Fibroblast of lung (primary cell): ENCODE data around the gene XYLT1. TPM values are rescaled to one million over a fixed set of nuclear protein-coding genes. Genes with fewer than 3 reads are reported as not detected.

ENCODE experiments used
- DNase-seq, 2 donors: peaks; one replicate each; pipeline versions ENCODE4 v3.0.0 to v3.0.0-alpha.2; 2010; ENCODE audit warnings: low read depth in 2 of 2
- H2AFZ ChIP-seq: 2 replicates; pipeline ENCODE4 v1.5.1; 2012; ENCODE audit warnings: low read length, control low read depth, inconsistent platforms
- H3K27ac ChIP-seq: 2 replicates; pipeline ENCODE4 v1.5.1; 2011; ENCODE audit warnings: low read length, control low read depth; ENCODE audit not compliant: insufficient read depth
- H3K27me3 ChIP-seq: 2 replicates; pipeline ENCODE4 v1.5.1; 2011; ENCODE audit warnings: mild to moderate bottlenecking, low read length; ENCODE audit not compliant: control insufficient read depth, insufficient read depth
- H3K36me3 ChIP-seq: 2 replicates; pipeline ENCODE4 v1.5.1; 2011; ENCODE audit warnings: low read length; ENCODE audit not compliant: control insufficient read depth, insufficient read depth
- H3K4me1 ChIP-seq: 2 replicates; pipeline ENCODE4 v1.5.1; 2011; ENCODE audit warnings: low read length; ENCODE audit not compliant: control insufficient read depth, insufficient read depth; ENCODE audit errors: extremely low read depth
- H3K4me2 ChIP-seq: 2 replicates; pipeline ENCODE4 v1.5.1; 2011; ENCODE audit warnings: low read length, control low read depth; ENCODE audit not compliant: insufficient read depth; ENCODE audit errors: extremely low read depth
- H3K4me3 ChIP-seq, 4 experiments: fragments of 200-600 bp in 1 of 4; sonication (generic) in 1 of 4; replicated peaks in 1 of 4; 2 replicates each; pipeline ENCODE4 v1.5.1; 2011 to 2016; ENCODE audit warnings: low read length in 4 of 4, low read depth in 3 of 4, mild to moderate bottlenecking in 3 of 4, control low read depth in 2 of 4, inconsistent platforms in 1 of 4, mixed read lengths in 1 of 4; ENCODE audit not compliant: insufficient read depth in 1 of 4; ENCODE audit errors: control extremely low read depth in 1 of 4
- H3K79me2 ChIP-seq: 2 replicates; pipeline ENCODE4 v1.5.1; 2012; ENCODE audit warnings: mild to moderate bottlenecking, low read length, inconsistent platforms; ENCODE audit not compliant: control insufficient read depth, insufficient read depth
- H3K9ac ChIP-seq: 2 replicates; pipeline ENCODE4 v1.5.1; 2011; ENCODE audit warnings: mild to moderate bottlenecking, low read length, control low read depth; ENCODE audit not compliant: insufficient read depth
- H3K9me3 ChIP-seq: 2 replicates; pipeline ENCODE4 v1.5.1; 2012; ENCODE audit warnings: low read depth, low read length; ENCODE audit not compliant: control insufficient read depth, insufficient read depth
- H4K20me1 ChIP-seq: 2 replicates; pipeline ENCODE4 v1.5.1; 2011; ENCODE audit warnings: low read length; ENCODE audit not compliant: control insufficient read depth, insufficient read depth; ENCODE audit errors: extremely low read depth
- CTCF ChIP-seq, 2 donors: IDR thresholded peaks in 1 of 2; conservative IDR thresholded peaks in 1 of 2; 1 replicate in 1 of 2; 2 replicates in 1 of 2; pipeline ENCODE4 v1.5.1; 2011 to 2012; ENCODE audit warnings: low read length in 2 of 2, control low read depth in 1 of 2, inconsistent platforms in 1 of 2, low read depth in 1 of 2, mild to moderate bottlenecking in 1 of 2
- EZH2 ChIP-seq: IDR thresholded peaks from 2 replicates; pipeline ENCODE4 v1.5.1; 2012; ENCODE audit warnings: low read length, control low read depth, mild to moderate bottlenecking; ENCODE audit errors: missing control alignments
- polyA plus RNA-seq, 2 donors: library from polyadenylated mRNA; depleted of rRNA in 1 of 2; stranded (reverse) in 1 of 2; unstranded in 1 of 2; fragments of >200 nt; gene quantifications; 2 replicates each; pipeline ENCODE4 v1.2.1, GENCODE V29; 2011 to 2012; ENCODE audit warnings: missing spikeins in 1 of 2
- total RNA-seq: library from RNA; depleted of rRNA; stranded (reverse); fragments of >200 nt; gene quantifications from 2 replicates; pipeline ENCODE4 v1.2.1, GENCODE V29; 2014

XYLT1 gene
- total and polyA plus RNA-seq, 2 donors (not counting 1 experiment from before 2014, with no cell fraction given) = 9.3 to 21.8 TPM

DNA sequence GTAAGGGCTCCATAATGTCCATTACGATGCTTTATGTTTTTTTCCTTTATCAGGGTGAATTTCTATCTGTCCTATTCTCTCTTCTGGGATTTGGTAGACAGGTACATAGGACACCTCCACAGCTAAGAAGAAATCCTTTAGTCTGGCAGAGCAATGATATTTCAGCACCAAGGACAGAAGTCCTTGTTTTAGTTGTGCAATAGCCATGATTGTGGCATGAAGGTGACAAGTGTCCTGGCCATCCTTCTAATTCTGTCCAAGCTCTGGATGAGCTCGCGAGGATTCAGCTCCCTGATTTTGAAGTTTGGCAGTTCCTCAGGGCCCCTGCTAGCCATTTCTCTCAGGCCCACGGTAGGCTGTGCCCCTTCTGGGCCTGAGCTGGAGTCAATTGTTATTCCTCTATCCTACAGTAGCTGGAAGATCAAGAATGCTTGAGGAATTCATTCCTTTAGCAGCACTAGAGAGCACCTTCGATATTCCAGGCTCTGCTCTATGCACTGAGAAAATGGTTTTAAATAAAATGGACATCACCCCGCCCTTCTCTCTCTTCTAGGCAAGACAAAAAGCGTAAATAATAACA is 320.8 kb downstream of the XYLT1 start:
- Histone ChIP-seq H4K20me1 (no peaks in the 10 kb centered on the region), H3K36me3 (no peaks in the 10 kb centered on the region), H3K4me3 (no peak overlapping the region), H3K9me3 (no peaks in the 10 kb centered on the region), H3K4me1 (no peaks in the 10 kb centered on the region), H3K27me3 (no peaks in the 10 kb centered on the region), H3K9ac (no peak overlapping the region), H3K79me2 (no peaks in the 10 kb centered on the region), H2AFZ (no peak overlapping the region), H3K4me2 (no peak overlapping the region), H3K27ac (no peak overlapping the region)
- DNase-seq = no peak
- TF ChIP-seq EZH2 (no peak), CTCF (conservative IDR thresholded peaks at IDR 0.05 in 1 of 2, IDR thresholded peaks at IDR 0.05 in 1 of 2; ENCODE audit: low read depth in 1 of 2, low read length in 2 of 2) (no peak)

DNA sequence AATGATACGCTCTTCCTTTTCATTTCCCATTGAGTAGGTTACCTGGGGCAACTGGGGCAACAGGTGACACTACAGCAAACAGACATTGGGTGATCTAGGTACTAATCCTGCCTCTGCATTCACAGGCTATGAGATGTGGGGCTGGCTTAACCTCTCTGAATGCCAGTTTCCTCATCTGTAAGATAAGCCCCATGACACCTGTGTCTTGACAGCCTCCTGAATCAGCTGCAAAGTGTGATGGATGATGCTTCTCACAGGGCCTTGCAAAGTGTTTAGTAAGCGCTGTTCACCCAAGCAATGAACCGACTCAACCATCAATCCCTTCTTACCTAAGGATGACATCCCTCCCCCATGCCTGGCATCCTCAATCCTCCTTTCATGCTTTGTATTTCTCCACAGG is 322.8 kb downstream of the XYLT1 start:
- Histone ChIP-seq H2AFZ (no peak overlapping the region), H4K20me1 (no peaks in the 10 kb centered on the region)
- DNase-seq = no peak

DNA sequence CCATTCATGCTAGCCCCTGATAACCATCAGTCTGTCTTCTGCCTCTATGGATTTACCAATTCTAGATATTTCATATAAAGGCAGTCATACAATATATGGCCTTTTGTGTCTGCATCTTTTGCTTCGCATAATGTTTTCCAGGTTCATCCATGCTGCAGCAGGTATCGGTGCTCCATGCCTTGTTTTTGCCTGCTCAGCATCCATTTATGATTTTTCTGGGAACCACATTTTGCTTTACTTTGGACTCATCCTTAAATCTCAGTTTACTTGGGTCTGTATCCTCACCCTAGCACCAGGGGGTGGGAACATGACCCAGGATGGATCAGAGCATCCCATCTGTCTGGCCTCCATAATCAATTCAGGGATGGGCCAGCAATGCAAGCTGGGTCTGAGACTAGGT is 325.7 kb downstream of the XYLT1 start:
- no peak for TF ChIP-seq CTCF (conservative IDR thresholded peaks at IDR 0.05 in 1 of 2, IDR thresholded peaks at IDR 0.05 in 1 of 2; ENCODE audit: low read depth in 1 of 2, low read length in 2 of 2)

More for the DNA sequence above, 322.8 kb downstream of the XYLT1 start:
- H3K79me2 ChIP-seq = no peaks in the 10 kb centered on the region
- no peak overlapping the region for H3K4me2 ChIP-seq
- no peak overlapping the region for H3K27ac ChIP-seq
- no peak overlapping the region for H3K4me3 ChIP-seq
- H3K4me1 ChIP-seq = no peaks in the 10 kb centered on the region
- no peaks in the 10 kb centered on the region for H3K36me3 ChIP-seq
- no peaks in the 10 kb centered on the region for H3K9me3 ChIP-seq
- no peaks in the 10 kb centered on the region for H3K27me3 ChIP-seq
- TF ChIP-seq EZH2 (no peak), CTCF (conservative IDR thresholded peaks at IDR 0.05 in 1 of 2, IDR thresholded peaks at IDR 0.05 in 1 of 2; ENCODE audit: low read depth in 1 of 2, low read length in 2 of 2) (no peak)
- H3K9ac ChIP-seq = no peak overlapping the region

More for the DNA sequence above, 325.7 kb downstream of the XYLT1 start:
- Histone ChIP-seq H3K4me1 (no peaks in the 10 kb centered on the region), H3K4me2 (no peak overlapping the region), H2AFZ (no peak overlapping the region), H3K79me2 (no peaks in the 10 kb centered on the region), H4K20me1 (no peaks in the 10 kb centered on the region), H3K27me3 (no peaks in the 10 kb centered on the region), H3K36me3 (no peaks in the 10 kb centered on the region), H3K27ac (no peak overlapping the region), H3K9me3 (no peaks in the 10 kb centered on the region), H3K4me3 (no peak overlapping the region), H3K9ac (no peak overlapping the region)
- DNase-seq = no peak
